Camera-type eye (tissue), 1 donor: ENCODE measurements around the gene MFSD2B. TPM values are rescaled to one million over a fixed set of nuclear protein-coding genes. Genes with fewer than 3 reads are reported as not detected.

Source experiments
- total RNA-seq: library from RNA; depleted of rRNA; stranded (reverse); fragments of >200 nt; gene quantifications from one replicate; pipeline ENCODE4 v1.2.3, GENCODE V29; 2014

The MFSD2B gene
- total RNA-seq, result 0.60 TPM

GRCh38 chr2:24009680-24010476 is at the start of gene MFSD2B:
Gene MFSD2B (plus strand): TSS chr2:24010085. CDS start chr2:24010097, 12 bp downstream.

GRCh38 chr2:24046930-24047702 is 37.2 kb downstream of the MFSD2B start, which contains the start of gene WDCP:
Gene WDCP (minus strand): TSS chr2:24047391. CDS start chr2:24039494, 7,897 bp downstream.

GRCh38 chr2:24049485-24050021 is 39.7 kb downstream of the MFSD2B start, which contains the start of gene FKBP1B:
Gene FKBP1B (plus strand): TSS chr2:24049741. CDS start chr2:24049850, 109 bp downstream.

Other genes starting within 250 kb of the MFSD2B start
- gene ATAD2B, start 83.0 kb upstream of the MFSD2B start, total RNA-seq, result 92.7 TPM
- gene UBXN2A, start 69.6 kb upstream of the MFSD2B start, total RNA-seq, result 32.9 TPM
- 21.4 TPM for gene WDCP, start 37.3 kb downstream of the MFSD2B start, total RNA-seq
- 20.2 TPM for gene FKBP1B, start 39.7 kb downstream of the MFSD2B start, total RNA-seq
- 90.4 TPM for gene SF3B6, start 66.2 kb downstream of the MFSD2B start, total RNA-seq
- 40.7 TPM for gene TP53I3, start 74.7 kb downstream of the MFSD2B start, total RNA-seq
- gene PFN4, start 113.2 kb downstream of the MFSD2B start, total RNA-seq, result 4.1 TPM
- 45.6 TPM for gene FAM228B, start 113.4 kb downstream of the MFSD2B start, total RNA-seq
- 1.6 TPM for gene FAM228A, start 165.0 kb downstream of the MFSD2B start, total RNA-seq